HEK293 (cell line): ENCODE measurements around the gene PSRC1.

Experiments
- CTCF ChIP-seq: fragments of 450-650 bp; formaldehyde crosslinking; IDR thresholded peaks from 2 replicates; pipeline ENCODE4 v1.5.1; 2016; ENCODE audit warnings: missing biosample characterization, missing genetic modification characterization
- GLI4 ChIP-seq: fragments of 450-650 bp; formaldehyde crosslinking; IDR thresholded peaks from 2 replicates; pipeline ENCODE4 v1.5.1; 2016; ENCODE audit warnings: missing biosample characterization, missing genetic modification characterization
- KLF16 ChIP-seq: fragments of 450-650 bp; formaldehyde crosslinking; IDR thresholded peaks from 2 replicates; pipeline ENCODE4 v1.5.1; 2017; ENCODE audit warnings: missing biosample characterization, missing genetic modification characterization
- RBAK ChIP-seq: fragments of 450-650 bp; formaldehyde crosslinking; IDR thresholded peaks from 2 replicates; pipeline ENCODE4 v1.5.1; 2016; ENCODE audit warnings: missing biosample characterization, missing genetic modification characterization
- YY1 ChIP-seq: fragments of 450-650 bp; formaldehyde crosslinking; IDR thresholded peaks from 2 replicates; pipeline ENCODE4 v1.5.1; 2018; ENCODE audit warnings: missing biosample characterization, missing genetic modification characterization
- ZNF416 ChIP-seq: fragments of 450-650 bp; formaldehyde crosslinking; IDR thresholded peaks from 2 replicates; pipeline ENCODE4 v1.5.1; 2016; ENCODE audit warnings: missing biosample characterization, missing genetic modification characterization
- ZXDB ChIP-seq: fragments of 450-650 bp; formaldehyde crosslinking; IDR thresholded peaks from 2 replicates; pipeline ENCODE4 v1.5.1; 2016; ENCODE audit warnings: missing biosample characterization, missing genetic modification characterization
- TF ChIP-seq, protein P1 (sequence below): fragments of 450-650 bp; formaldehyde crosslinking; IDR thresholded peaks from 2 replicates; pipeline ENCODE4 v1.5.1; 2016; ENCODE audit warnings: missing biosample characterization, missing genetic modification characterization, low read depth
- TF ChIP-seq, protein P2 (sequence below): fragments of 450-650 bp; formaldehyde crosslinking; IDR thresholded peaks from 2 replicates; pipeline ENCODE4 v1.5.1; 2016; ENCODE audit warnings: missing biosample characterization, missing genetic modification characterization

DNA sequence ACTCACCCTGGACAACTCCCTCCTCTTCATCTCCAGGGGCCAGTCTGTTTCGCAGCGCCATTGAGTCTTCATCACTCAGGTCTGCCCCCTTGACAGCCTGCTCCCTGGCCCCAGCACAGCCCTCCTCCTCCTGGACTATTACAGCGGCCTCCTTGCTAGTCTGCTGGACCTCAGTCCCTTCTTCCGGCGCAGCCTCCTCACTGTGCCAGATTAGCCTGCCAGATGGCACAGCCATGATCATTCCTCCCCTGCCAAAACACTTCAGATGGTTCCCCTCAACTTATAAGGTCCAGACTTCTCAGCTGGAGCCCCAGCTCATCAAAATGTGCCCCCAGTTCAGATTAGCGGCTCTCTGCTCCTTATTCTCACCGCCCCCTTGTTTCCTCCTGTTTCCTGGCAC lies 40.6 kb downstream of the PSRC1 start:
- no peak for TF ChIP-seq RBAK (tag by site-specific recombination)
- TF ChIP-seq, protein P1, sequence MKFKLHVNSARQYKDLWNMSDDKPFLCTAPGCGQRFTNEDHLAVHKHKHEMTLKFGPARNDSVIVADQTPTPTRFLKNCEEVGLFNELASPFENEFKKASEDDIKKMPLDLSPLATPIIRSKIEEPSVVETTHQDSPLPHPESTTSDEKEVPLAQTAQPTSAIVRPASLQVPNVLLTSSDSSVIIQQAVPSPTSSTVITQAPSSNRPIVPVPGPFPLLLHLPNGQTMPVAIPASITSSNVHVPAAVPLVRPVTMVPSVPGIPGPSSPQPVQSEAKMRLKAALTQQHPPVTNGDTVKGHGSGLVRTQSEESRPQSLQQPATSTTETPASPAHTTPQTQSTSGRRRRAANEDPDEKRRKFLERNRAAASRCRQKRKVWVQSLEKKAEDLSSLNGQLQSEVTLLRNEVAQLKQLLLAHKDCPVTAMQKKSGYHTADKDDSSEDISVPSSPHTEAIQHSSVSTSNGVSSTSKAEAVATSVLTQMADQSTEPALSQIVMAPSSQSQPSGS (tag by site-specific recombination): no peak
- TF ChIP-seq CTCF (tag by site-specific recombination): no peak
- no peak for TF ChIP-seq GLI4 (tag by site-specific recombination)
- no peak for TF ChIP-seq KLF16 (tag by site-specific recombination)
- TF ChIP-seq, protein P2, sequence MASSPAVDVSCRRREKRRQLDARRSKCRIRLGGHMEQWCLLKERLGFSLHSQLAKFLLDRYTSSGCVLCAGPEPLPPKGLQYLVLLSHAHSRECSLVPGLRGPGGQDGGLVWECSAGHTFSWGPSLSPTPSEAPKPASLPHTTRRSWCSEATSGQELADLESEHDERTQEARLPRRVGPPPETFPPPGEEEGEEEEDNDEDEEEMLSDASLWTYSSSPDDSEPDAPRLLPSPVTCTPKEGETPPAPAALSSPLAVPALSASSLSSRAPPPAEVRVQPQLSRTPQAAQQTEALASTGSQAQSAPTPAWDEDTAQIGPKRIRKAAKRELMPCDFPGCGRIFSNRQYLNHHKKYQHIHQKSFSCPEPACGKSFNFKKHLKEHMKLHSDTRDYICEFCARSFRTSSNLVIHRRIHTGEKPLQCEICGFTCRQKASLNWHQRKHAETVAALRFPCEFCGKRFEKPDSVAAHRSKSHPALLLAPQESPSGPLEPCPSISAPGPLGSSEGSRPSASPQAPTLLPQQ: no peak
- no peak for TF ChIP-seq YY1 (tag by site-specific recombination)
- TF ChIP-seq ZNF416 (tag by site-specific recombination): no peak
- TF ChIP-seq ZXDB (tag by site-specific recombination): no peak
